ENCODE measurements around the gene ICE1.

DNA sequence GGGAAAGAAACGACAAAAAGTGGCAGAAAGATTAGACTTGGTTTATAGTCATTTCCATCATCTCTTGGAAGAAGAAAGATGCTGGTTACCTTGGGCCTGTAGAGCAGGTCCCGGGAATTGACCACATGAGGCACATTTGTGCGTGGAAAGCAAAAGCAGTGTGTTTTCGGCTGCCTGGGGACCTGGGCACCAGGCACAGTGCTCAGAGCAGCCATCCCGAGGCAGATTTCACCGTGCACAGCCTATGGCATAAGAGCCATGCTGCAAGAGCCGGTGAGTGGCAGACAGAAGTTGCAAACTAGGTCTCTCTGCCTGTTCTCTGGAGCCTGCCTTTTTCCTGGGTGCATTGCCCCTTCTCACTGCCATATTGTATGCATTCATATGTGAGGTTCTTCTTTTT is 77.0 kb downstream of the ICE1 start:
- no peak for TF ChIP-seq EZH2 (IDR thresholded peaks at IDR 0.05)
- no peak for TF ChIP-seq POLR2AphosphoS5 (IDR thresholded peaks at IDR 0.05; ENCODE audit: borderline replicate concordance, low read depth, low read length)

Measured in SK-N-MC (cell line).